SK-N-SH treated with all-trans-retinoic acid at 6 μM for 48 hours (cell line): ENCODE results near the gene BZW2.

ENCODE experiments used
- ATAC-seq: fragments of 200-7000 bp; cut with Tn5 transposase; 3 replicates; pipeline ENCODE4 v1.9.1; 2020; ENCODE audit warnings: mild to moderate bottlenecking, moderate library complexity
- ARNTL ChIP-seq: fragments of 450-650 bp; formaldehyde crosslinking; IDR thresholded peaks from 2 replicates; pipeline ENCODE4 v1.5.0; 2020; ENCODE audit warnings: low read depth, mild to moderate bottlenecking, moderate library complexity, borderline replicate concordance
- CSDC2 ChIP-seq: fragments of 250-450 bp; sonication (Bioruptor Pico); IDR thresholded peaks from 2 replicates; pipeline ENCODE4 v1.5.0; 2020; ENCODE audit warnings: mild to moderate bottlenecking, moderate library complexity
- CSRNP3 ChIP-seq: fragments of 250-450 bp; sonication (Bioruptor Pico); IDR thresholded peaks from 2 replicates; pipeline ENCODE4 v1.5.1; 2021; ENCODE audit warnings: mild to moderate bottlenecking, moderate library complexity
- ESRRG ChIP-seq: fragments of 250-450 bp; sonication (Bioruptor Pico); IDR thresholded peaks from 2 replicates; pipeline ENCODE4 v1.6.1; 2021; ENCODE audit warnings: mild to moderate bottlenecking
- ISL1 ChIP-seq: fragments of 250-450 bp; sonication (Bioruptor Pico); IDR thresholded peaks from 2 replicates; pipeline ENCODE4 v2.1.2; 2022; ENCODE audit warnings: mild to moderate bottlenecking, moderate library complexity
- OSR1 ChIP-seq: fragments of 250-450 bp; sonication (Bioruptor Pico); IDR thresholded peaks from 2 replicates; pipeline ENCODE4 v1.8.0; 2022; ENCODE audit warnings: moderate library complexity, mild to moderate bottlenecking, inconsistent platforms
- PATZ1 ChIP-seq: fragments of 250-450 bp; sonication (Bioruptor Pico); IDR thresholded peaks from 2 replicates; pipeline ENCODE4 v1.8.0; 2020; ENCODE audit warnings: mild to moderate bottlenecking, moderate library complexity, borderline replicate concordance
- PPARA ChIP-seq: fragments of 250-450 bp; sonication (Bioruptor Pico); IDR thresholded peaks from 2 replicates; pipeline ENCODE4 v1.5.0; 2020; ENCODE audit warnings: mild to moderate bottlenecking, borderline replicate concordance
- SNAI2 ChIP-seq: fragments of 250-450 bp; sonication (Bioruptor Pico); IDR thresholded peaks from 2 replicates; pipeline ENCODE4 v1.5.0; 2020; ENCODE audit warnings: mild to moderate bottlenecking, moderate library complexity
- TCF4 ChIP-seq: fragments of 250-450 bp; sonication (Bioruptor Pico); IDR thresholded peaks from 2 replicates; pipeline ENCODE4 v1.8.0; 2021; ENCODE audit warnings: mild to moderate bottlenecking, moderate library complexity, borderline replicate concordance
- TOX ChIP-seq: fragments of 250-450 bp; sonication (Bioruptor Pico); IDR thresholded peaks from 2 replicates; pipeline ENCODE4 v1.8.0; 2021; ENCODE audit warnings: mild to moderate bottlenecking, moderate library complexity, borderline replicate concordance
- TSHZ2 ChIP-seq: fragments of 250-450 bp; sonication (Bioruptor Pico); IDR thresholded peaks from 2 replicates; pipeline ENCODE4 v1.5.0; 2020; ENCODE audit warnings: mild to moderate bottlenecking, moderate library complexity
- ZC3H10 ChIP-seq: fragments of 250-450 bp; sonication (Bioruptor Pico); IDR thresholded peaks from 2 replicates; pipeline ENCODE4 v1.5.1; 2021; ENCODE audit warnings: mild to moderate bottlenecking, moderate library complexity
- ZFP3 ChIP-seq: fragments of 250-450 bp; sonication (Bioruptor Pico); IDR thresholded peaks from 2 replicates; pipeline ENCODE4 v1.5.0; 2020; ENCODE audit warnings: mild to moderate bottlenecking, moderate library complexity
- ZNF565 ChIP-seq: fragments of 450-650 bp; formaldehyde crosslinking; conservative IDR thresholded peaks from 2 replicates; pipeline ENCODE4 v1.5.0; 2020; ENCODE audit warnings: low read depth, mild to moderate bottlenecking, moderate library complexity
- ZNF70 ChIP-seq: fragments of 450-650 bp; formaldehyde crosslinking; IDR thresholded peaks from 2 replicates; pipeline ENCODE4 v1.5.0; 2020; ENCODE audit warnings: mild to moderate bottlenecking, moderate library complexity
- ZNF8 ChIP-seq: fragments of 450-650 bp; formaldehyde crosslinking; IDR thresholded peaks from 2 replicates; pipeline ENCODE4 v1.5.0; 2020; ENCODE audit warnings: mild to moderate bottlenecking, moderate library complexity
- TF ChIP-seq, protein P1 (sequence below): fragments of 250-450 bp; sonication (Bioruptor Pico); IDR thresholded peaks from 2 replicates; pipeline ENCODE4 v1.8.0; 2021; ENCODE audit warnings: low read depth, mild to moderate bottlenecking, moderate library complexity, borderline replicate concordance

The BZW2 gene

DNA sequence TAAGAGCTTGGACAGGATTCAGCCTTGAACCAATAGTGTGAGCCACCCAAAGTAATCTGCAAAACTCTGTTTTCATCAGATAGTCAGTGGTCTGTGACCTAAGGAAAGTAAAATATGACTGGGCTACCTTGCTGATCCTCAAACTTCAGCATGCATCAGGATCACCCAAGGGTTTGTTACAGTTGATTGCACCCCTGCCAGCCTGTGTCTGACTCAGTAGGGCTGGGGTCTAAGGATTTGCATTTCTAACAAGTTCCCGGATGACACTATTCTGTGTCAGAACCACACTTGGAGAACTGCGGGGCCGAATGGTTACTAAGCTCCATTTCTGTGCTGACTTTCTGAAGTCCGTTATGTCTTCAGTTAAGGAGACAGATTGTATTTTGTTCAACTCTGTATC is 66.9 kb downstream of the BZW2 start:
- ATAC-seq: no peak
- TF ChIP-seq ZNF70 (CRISPR knock-in tag) (no peak), CSRNP3 (CRISPR knock-in tag) (no peak), ZNF8 (CRISPR knock-in tag) (no peak), PPARA (CRISPR knock-in tag) (no peak), ISL1 (CRISPR knock-in tag) (no peak), ARNTL (CRISPR knock-in tag) (no peak)
- TF ChIP-seq, protein P1, sequence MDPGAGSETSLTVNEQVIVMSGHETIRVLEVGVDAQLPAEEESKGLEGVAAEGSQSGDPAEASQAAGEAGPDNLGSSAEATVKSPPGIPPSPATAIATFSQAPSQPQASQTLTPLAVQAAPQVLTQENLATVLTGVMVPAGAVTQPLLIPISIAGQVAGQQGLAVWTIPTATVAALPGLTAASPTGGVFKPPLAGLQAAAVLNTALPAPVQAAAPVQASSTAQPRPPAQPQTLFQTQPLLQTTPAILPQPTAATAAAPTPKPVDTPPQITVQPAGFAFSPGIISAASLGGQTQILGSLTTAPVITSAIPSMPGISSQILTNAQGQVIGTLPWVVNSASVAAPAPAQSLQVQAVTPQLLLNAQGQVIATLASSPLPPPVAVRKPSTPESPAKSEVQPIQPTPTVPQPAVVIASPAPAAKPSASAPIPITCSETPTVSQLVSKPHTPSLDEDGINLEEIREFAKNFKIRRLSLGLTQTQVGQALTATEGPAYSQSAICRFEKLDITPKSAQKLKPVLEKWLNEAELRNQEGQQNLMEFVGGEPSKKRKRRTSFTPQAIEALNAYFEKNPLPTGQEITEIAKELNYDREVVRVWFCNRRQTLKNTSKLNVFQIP (CRISPR knock-in tag): no peak
- TF ChIP-seq, all 23 proteins: peak for 0

DNA sequence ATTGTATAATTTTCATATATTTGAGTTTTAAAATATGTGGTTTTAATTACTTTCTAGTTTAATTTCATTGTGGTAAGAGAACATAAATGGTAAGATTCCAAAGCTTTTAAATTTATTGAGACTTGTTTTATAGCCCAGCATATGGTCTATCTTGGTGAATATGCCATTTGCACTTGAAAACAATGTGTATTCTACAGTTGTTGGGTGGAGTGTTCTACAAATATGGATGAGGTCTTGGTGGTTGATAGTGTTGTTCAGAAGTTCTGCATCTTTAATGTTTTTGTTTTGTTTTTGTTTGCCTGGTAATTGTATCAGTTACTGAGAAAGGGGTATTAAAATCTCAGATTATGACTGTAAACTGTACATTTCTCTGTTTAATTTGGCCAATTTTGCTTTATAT is 69.9 kb downstream of the BZW2 start:
- ATAC-seq: no peak
- TF ChIP-seq ZNF70 (CRISPR knock-in tag) (no peak), OSR1 (CRISPR knock-in tag) (no peak), ZNF565 (CRISPR knock-in tag) (no peak)

DNA sequence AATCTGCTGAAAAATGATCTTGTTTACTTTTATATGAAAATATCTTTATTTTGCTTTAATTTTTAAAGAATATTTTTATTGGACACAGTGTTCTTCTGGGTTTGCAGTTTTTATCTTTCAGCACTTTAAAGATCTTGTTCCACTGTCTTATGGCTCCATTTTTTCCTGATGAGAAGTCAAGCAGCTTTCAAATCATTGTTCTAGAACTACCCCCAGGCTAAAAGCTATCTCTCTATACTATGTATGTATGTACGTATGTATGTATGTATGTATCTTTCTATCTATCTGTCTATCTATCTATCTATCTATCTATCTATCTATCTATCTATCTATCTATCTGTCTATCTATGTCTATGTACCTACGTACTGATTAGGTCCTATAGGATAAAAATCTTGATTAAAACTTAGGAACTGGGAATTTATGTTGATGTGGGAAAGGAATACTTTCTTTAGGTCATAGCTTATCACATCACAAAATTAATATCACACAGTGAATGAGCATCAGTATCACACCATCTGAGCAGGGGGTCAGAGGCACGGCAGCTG is 72.2 kb downstream of the BZW2 start:
- no peak for ATAC-seq

More for the DNA sequence above, 72.2 kb downstream of the BZW2 start:
- TF ChIP-seq TSHZ2 (CRISPR knock-in tag) (no peak), ZFP3 (no peak), ZNF565 (CRISPR knock-in tag) (no peak), CSRNP3 (CRISPR knock-in tag) (no peak), TCF4 (CRISPR knock-in tag) (no peak), ZC3H10 (CRISPR knock-in tag) (no peak), TOX (CRISPR knock-in tag) (no peak), SNAI2 (CRISPR knock-in tag) (no peak), PATZ1 (no peak), CSDC2 (CRISPR knock-in tag) (no peak), ARNTL (CRISPR knock-in tag) (no peak), ESRRG (CRISPR knock-in tag) (no peak)
- TF ChIP-seq, protein P1 (CRISPR knock-in tag): no peak
